Esophagus squamous epithelium (tissue), 4 donors: Measurements from ENCODE around the gene GATA5.

Source experiments
- POLR2A ChIP-seq, 4 donors: fragments of 450-650 bp; IDR thresholded peaks; one replicate each; pipeline ENCODE4 v1.6.1; 2017; ENCODE audit warnings: antibody characterized with exemption in 4 of 4, mild to moderate bottlenecking in 4 of 4, moderate library complexity in 3 of 4
- TF ChIP-seq, protein P1 (sequence below), 6 experiments: fragments of 450-650 bp in 4 of 6; fragments of 200-600 bp in 2 of 6; sonication (generic) in 2 of 6; IDR thresholded peaks; one replicate each; pipeline ENCODE4 v1.5.1; 2016 to 2019; ENCODE audit warnings: antibody characterized with exemption in 6 of 6, mild to moderate bottlenecking in 4 of 6, moderate library complexity in 4 of 6

DNA sequence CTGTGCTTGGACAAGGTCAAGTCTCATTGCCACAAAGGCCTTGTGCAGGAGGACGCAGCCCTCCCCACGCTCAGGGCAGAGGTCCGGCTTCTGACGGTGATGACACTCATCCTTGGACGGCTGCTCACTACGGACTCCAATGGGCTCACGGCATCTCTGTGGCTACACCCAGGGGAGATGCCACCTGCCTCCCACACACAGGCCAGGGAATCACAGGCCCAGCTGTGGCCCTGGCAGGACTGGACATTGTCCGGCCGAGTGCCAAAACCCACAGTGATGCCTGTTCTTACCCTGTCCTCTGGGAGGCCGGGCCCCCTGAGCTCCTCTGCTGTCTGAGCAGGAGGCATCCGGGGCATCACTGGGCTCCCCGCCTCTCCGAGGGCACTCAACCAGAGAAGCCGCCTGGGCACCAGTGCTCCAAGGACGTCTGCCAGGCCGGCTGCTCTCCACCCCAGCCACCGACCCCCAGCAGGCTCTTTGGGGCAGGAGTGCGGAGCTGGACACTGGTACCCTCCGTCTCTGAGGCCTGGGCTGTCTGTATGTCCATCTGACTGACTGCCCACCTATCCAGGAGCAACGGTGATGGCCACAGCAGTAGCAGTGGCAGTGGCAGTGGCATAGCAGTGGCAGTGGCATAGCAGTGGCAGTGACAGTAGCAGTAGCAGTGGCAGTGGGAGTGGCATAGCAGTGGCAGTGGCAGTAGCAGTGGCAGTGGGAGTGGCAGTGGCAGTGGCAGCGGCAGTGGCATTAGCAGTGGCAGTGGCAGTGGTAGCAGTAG is 50.3 kb downstream of the GATA5 start:
- TF ChIP-seq, protein P1, sequence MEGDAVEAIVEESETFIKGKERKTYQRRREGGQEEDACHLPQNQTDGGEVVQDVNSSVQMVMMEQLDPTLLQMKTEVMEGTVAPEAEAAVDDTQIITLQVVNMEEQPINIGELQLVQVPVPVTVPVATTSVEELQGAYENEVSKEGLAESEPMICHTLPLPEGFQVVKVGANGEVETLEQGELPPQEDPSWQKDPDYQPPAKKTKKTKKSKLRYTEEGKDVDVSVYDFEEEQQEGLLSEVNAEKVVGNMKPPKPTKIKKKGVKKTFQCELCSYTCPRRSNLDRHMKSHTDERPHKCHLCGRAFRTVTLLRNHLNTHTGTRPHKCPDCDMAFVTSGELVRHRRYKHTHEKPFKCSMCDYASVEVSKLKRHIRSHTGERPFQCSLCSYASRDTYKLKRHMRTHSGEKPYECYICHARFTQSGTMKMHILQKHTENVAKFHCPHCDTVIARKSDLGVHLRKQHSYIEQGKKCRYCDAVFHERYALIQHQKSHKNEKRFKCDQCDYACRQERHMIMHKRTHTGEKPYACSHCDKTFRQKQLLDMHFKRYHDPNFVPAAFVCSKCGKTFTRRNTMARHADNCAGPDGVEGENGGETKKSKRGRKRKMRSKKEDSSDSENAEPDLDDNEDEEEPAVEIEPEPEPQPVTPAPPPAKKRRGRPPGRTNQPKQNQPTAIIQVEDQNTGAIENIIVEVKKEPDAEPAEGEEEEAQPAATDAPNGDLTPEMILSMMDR (IDR thresholded peaks at IDR 0.05), result no peak
- no peak for TF ChIP-seq POLR2A (IDR thresholded peaks at IDR 0.05)
